Measurements from ENCODE around the gene TWF2.
"Not testable (repeated sequence)": the region's sequence is repeated elsewhere in the genome, so short reads cannot be mapped to it uniquely, and the experiment has no call there.

The TWF2 gene

GRCh38 chr3:52277972-52278509, 39.1 kb upstream of the TWF2 start:
- Histone ChIP-seq H3K27me3 (ENCODE audit: insufficient read depth, poor library complexity, severe bottlenecking) (no peaks in the 10 kb centered on the region), H3K4me3 (ENCODE audit: severe bottlenecking) (peak overlapping the region; percentile 89), H3K4me1 (ENCODE audit: insufficient read depth, poor library complexity, severe bottlenecking) (peaks cover 22% of the 10 kb centered on the region), H3K27ac (ENCODE audit: poor library complexity, severe bottlenecking) (peak overlapping the region; percentile 82), H3K36me3 (ENCODE audit: low read depth) (peaks cover 34% of the 10 kb centered on the region), H3K9me3 (ENCODE audit: severe bottlenecking) (no peaks in the 10 kb centered on the region)
- DNase-seq (ENCODE audit: low spot score) (no peak), ATAC-seq (ENCODE audit: low read depth) (peak; percentile 74)
- peak; percentile 14 for TF ChIP-seq CTCF (IDR thresholded peaks at IDR 0.05; ENCODE audit: poor library complexity, severe bottlenecking)

- no peaks in the 10 kb centered on the region for H3K27me3 ChIP-seq (ENCODE audit: insufficient read depth, poor library complexity, severe bottlenecking)
- ATAC-seq (ENCODE audit: low read depth) (peak; percentile 33; the same call in 1 of the 3 replicates), DNase-seq (ENCODE audit: low spot score) (no peak)
- H3K9me3 ChIP-seq (ENCODE audit: severe bottlenecking), result no peaks in the 10 kb centered on the region
- peaks cover 27% of the 10 kb centered on the region for H3K4me1 ChIP-seq (ENCODE audit: insufficient read depth, poor library complexity, severe bottlenecking)
- peak overlapping the region; percentile 82 for H3K27ac ChIP-seq (ENCODE audit: poor library complexity, severe bottlenecking)
- peak overlapping the region; percentile 89 for H3K4me3 ChIP-seq (ENCODE audit: severe bottlenecking)
- no peak for TF ChIP-seq CTCF (IDR thresholded peaks at IDR 0.05; ENCODE audit: poor library complexity, severe bottlenecking)
- H3K36me3 ChIP-seq (ENCODE audit: low read depth), result peaks cover 42% of the 10 kb centered on the region
Observed at GRCh38 chr3:52277071-52277964, 38.4 kb upstream of the TWF2 start.

- H3K4me3 ChIP-seq (ENCODE audit: severe bottlenecking), result not testable (repeated sequence)
- H3K4me1 ChIP-seq (ENCODE audit: insufficient read depth, poor library complexity, severe bottlenecking), result peaks cover 29% of the 10 kb centered on the region
Observed at GRCh38 chr3:52274781-52275180, 35.8 kb upstream of the TWF2 start.

GRCh38 chr3:52272831-52273230, 33.9 kb upstream of the TWF2 start:
- H3K27me3 ChIP-seq (ENCODE audit: insufficient read depth, poor library complexity, severe bottlenecking), result no peaks in the 10 kb centered on the region
- H3K4me1 ChIP-seq (ENCODE audit: insufficient read depth, poor library complexity, severe bottlenecking), result peaks cover 22% of the 10 kb centered on the region
- TF ChIP-seq CTCF (IDR thresholded peaks at IDR 0.05; ENCODE audit: poor library complexity, severe bottlenecking), result no peak
- H3K27ac ChIP-seq (ENCODE audit: poor library complexity, severe bottlenecking), result no peak overlapping the region
- H3K36me3 ChIP-seq (ENCODE audit: low read depth), result peaks cover 85% of the 10 kb centered on the region
- no peak overlapping the region for H3K4me3 ChIP-seq (ENCODE audit: severe bottlenecking)
- ATAC-seq (ENCODE audit: low read depth) (no peak), DNase-seq (ENCODE audit: low spot score) (no peak)
- H3K9me3 ChIP-seq (ENCODE audit: severe bottlenecking), result no peaks in the 10 kb centered on the region

More at GRCh38 chr3:52274781-52275180, 35.8 kb upstream of the TWF2 start:
- not testable (repeated sequence) for H3K27ac ChIP-seq (ENCODE audit: poor library complexity, severe bottlenecking); ATAC-seq (ENCODE audit: low read depth); H3K27me3 ChIP-seq (ENCODE audit: insufficient read depth, poor library complexity, severe bottlenecking); DNase-seq (ENCODE audit: low spot score); H3K9me3 ChIP-seq (ENCODE audit: severe bottlenecking)
- peaks cover 66% of the 10 kb centered on the region for H3K36me3 ChIP-seq (ENCODE audit: low read depth)

- H3K36me3 ChIP-seq (ENCODE audit: low read depth), result peaks cover 92% of the 10 kb centered on the region
- not testable (repeated sequence) for ATAC-seq (ENCODE audit: low read depth); H3K9me3 ChIP-seq (ENCODE audit: severe bottlenecking); H3K27me3 ChIP-seq (ENCODE audit: insufficient read depth, poor library complexity, severe bottlenecking); H3K4me3 ChIP-seq (ENCODE audit: severe bottlenecking); DNase-seq (ENCODE audit: low spot score); H3K27ac ChIP-seq (ENCODE audit: poor library complexity, severe bottlenecking)
- H3K4me1 ChIP-seq (ENCODE audit: insufficient read depth, poor library complexity, severe bottlenecking), result peaks cover 27% of the 10 kb centered on the region
Observed at GRCh38 chr3:52272172-52272571, 33.2 kb upstream of the TWF2 start.
